ENCODE results near the gene RABL3.
A peak's percentile ranks its signal among the peaks of the same experiment; 100 is the strongest.
"Not testable (repeated sequence)": the region's sequence is repeated elsewhere in the genome, so short reads cannot be mapped to it uniquely, and the experiment has no call there.

RABL3 gene

GRCh38 chr3:120743556-120744195, 1.4 kb upstream of the RABL3 start:
- no peak for DNase-seq

- DNase-seq = no peak
Measured at GRCh38 chr3:120742849-120743365, 591 bp upstream of the RABL3 start.

- DNase-seq = no peak
Measured at GRCh38 chr3:120741837-120742197, 499 bp downstream of the RABL3 start.

GRCh38 chr3:120741320-120741719, 996 bp downstream of the RABL3 start:
- no peak for DNase-seq

DNA sequence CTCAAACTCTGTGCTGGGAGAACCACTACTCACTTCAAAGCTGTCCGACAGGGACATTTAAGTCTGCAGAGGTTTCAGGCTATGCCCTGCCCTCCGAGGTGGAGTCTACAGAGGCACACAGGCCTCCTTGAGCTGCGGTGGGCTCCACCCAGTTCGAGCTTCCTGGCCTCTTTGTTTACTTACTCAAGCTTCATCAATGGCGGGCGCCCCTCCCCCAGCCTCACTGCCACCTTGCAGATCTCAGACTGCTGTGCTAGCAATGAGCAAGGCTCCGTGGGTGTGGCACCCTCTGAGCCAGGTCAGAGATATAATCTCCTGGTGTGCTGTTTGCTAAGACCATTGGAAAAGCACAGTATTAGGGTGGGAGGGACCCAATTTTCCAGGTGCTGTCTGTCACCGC, 4.3 kb downstream of the RABL3 start:
- DNase-seq = not testable (repeated sequence)

GRCh38 chr3:120730576-120731542, 11.5 kb downstream of the RABL3 start:
- no peak for DNase-seq

DNA sequence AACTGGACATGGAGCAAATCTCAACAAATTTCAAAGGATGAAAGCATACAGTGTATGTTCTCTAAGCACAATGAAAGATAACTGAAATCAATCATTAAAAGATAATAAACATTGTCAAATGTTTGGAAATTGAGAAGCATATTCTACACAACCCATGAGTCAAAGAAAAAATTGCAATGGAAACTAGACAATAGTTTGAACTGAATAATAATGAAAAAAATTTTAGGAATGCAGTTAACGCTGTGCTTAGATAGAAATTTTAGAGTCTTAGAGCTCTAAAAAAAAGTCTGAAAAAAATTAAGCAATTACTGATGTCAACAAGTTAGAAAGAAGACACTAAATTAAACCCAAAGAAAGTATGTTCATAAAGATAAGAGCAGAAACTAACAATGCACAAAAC, 15.5 kb downstream of the RABL3 start:
- DNase-seq = no peak

- DNase-seq = peak; percentile 26
Measured at GRCh38 chr3:120719167-120719834, 23.0 kb downstream of the RABL3 start.

DNA sequence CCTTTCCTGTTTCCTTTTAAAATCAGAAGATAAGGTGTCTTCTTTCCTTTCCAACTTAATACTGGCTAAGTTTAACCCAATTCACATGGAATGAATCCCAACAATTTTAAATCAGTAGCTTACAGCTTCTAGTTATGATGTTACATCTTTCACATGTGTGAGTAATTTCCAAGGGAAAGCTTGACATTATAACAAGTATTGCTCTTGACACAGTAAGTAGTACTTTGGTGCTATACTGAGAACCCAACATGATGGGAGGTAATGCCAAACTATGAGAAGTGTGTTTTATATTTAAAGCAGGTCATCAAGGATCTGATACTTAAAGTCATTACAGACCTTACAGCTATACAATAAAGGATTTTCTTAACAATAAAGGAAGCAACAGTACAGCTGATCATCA, 29.1 kb downstream of the RABL3 start:
- DNase-seq = no peak

DNA sequence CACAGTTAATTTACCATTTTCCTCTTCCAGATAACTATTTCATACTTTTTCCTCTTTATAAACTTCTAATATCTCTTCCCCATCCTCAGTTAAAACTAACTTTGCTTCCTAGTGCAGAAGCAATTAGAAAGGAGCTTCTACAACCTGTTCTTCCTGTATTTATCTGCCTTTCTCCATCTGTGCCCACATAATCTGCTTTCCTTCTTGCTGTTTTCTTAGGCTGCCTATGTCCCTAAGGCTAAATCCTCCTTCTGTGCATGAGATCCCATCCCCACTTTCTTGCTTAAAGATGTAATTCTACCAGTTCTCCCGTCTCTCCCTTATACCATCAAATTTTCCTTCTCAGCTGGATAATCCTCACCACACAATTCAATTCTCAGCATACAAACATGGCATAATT, 31.9 kb downstream of the RABL3 start:
- DNase-seq = no peak

GRCh38 chr3:120708408-120708807, 33.9 kb downstream of the RABL3 start:
- no peak for DNase-seq

DNA sequence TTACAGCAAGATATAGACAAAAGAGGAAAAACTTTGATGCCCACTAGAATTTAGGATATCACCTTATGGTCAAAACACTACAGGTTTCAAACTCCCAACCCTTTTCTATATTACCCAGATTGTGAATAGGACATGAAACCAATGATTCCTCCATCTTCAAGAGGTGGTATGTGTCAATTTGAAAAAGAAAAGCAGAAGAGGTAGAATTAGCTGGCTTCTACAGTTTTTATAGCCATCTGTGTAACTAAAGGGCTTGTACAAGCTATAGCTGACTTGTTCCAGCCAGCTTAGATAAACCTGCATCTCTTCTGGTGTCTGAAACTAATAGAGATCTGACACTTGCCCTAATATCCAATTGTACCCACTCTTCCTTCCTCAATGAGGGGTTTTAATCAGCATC, 35.4 kb downstream of the RABL3 start:
- no peak for DNase-seq

DNA sequence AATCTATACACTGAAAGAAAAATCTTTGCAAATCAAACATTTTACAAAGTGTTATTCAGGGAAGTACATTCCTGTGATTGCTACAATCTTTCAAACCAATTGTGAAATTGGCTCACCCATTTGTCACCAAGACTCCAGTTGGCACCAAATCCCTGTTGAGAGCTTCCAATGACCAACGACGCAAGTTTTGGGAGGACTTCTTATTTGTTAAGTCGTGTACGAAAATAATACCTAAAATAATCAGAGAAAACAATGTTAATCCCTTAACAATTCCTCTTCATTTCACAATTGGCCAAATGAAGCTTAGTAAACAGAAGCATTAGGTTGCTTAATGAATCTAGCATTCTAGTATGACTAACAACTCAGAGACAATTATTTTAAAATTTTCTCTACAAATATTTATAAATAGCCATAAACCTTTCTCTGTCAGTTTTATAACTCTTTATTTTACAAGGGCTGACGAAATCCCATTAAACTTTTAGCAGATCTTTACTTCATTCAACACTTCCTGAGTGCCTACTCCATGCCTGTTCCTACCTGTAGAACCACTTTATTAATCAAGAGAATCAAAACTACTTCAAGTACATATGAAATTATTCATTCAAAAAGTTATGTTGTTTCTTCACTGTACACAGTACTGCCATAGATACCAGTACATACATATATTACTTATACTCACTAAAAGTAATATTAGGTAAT, 36.3 kb downstream of the RABL3 start:
- no peak for DNase-seq

DNA sequence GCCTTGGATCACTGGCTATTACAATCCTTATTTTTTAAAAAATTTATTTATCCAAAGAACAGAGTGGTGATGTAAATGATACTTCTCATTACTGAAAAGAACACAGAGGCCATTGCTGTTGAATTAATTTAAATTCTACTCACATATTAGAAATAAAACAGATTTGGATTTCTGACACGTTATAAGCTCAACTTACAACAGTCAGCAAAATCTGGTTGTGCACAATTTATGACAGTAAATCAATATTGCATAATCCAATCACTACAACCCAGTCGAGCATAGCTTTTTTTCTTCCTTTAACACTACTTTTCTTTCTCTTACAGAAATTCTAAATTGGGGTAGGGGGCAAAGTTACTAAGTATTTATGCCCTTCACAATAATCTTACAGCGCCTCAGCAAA, 43.0 kb downstream of the RABL3 start:
- no peak for DNase-seq

GRCh38 chr3:120693439-120694171, 48.7 kb downstream of the RABL3 start:
- no peak for DNase-seq

- no peak for DNase-seq
Measured at GRCh38 chr3:120689395-120689794, 52.9 kb downstream of the RABL3 start.

DNA sequence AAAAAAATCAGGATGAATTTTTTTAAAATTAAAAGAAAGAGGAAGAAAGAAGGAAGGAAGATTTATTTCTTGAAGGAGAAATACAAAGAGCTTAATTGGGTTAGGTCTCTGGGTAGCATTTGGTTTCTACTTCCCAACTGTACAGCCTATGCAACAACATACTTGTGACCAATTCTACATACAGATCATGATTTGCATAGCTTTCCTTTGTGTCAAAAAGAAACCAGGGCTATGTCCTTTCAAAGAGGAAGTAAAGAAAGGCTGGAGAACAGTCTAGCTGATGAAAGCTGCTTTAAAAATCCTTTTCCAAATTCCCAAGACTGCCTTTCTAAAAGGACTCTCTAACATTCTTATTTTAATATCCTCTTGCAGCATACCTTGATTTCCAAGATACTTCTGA, 54.2 kb downstream of the RABL3 start:
- no peak for DNase-seq

- no peak for DNase-seq
Measured at GRCh38 chr3:120685411-120685810, 56.9 kb downstream of the RABL3 start.

DNA sequence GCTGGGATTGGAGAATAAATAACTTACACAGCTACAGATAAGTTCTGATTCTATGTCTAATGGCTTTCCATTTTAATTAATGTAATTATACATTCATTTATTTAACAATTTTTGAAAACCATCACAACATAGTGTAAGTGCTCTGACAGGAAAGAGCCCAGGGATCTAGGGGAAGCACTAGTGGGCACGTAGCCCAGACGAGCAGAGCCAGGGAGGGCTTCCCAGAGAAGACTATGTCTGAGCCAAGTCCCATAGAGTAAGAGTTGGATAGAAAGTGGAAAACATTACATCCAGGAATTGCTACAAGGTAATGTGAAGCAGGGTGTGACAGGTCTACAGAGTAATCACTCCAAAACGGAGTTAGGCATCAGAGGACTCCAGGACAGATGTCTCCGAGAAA, 57.4 kb downstream of the RABL3 start:
- no peak for DNase-seq

GRCh38 chr3:120683671-120684301, 58.5 kb downstream of the RABL3 start:
- DNase-seq = no peak

GRCh38 chr3:120683213-120683612, 59.1 kb downstream of the RABL3 start:
- DNase-seq = no peak

Measured in femur (tissue), 1 donor.